Stimulated activated CD8-positive, alpha-beta memory T cell treated with anti-CD3 and anti-CD28 coated beads, Interleukin-2, amount 100 ng/mL, for 48 hours (primary cell): Measurements from ENCODE around the gene C4orf50.
"Not testable (repeated sequence)": the region's sequence is repeated elsewhere in the genome, so short reads cannot be mapped to it uniquely, and the experiment has no call there.

ENCODE experiments used
- DNase-seq, 2 donors: peaks; one replicate each; pipeline ENCODE4 v3.0.0-alpha.2; 2020; ENCODE audit warnings: low read depth in 2 of 2

C4orf50 gene

DNA sequence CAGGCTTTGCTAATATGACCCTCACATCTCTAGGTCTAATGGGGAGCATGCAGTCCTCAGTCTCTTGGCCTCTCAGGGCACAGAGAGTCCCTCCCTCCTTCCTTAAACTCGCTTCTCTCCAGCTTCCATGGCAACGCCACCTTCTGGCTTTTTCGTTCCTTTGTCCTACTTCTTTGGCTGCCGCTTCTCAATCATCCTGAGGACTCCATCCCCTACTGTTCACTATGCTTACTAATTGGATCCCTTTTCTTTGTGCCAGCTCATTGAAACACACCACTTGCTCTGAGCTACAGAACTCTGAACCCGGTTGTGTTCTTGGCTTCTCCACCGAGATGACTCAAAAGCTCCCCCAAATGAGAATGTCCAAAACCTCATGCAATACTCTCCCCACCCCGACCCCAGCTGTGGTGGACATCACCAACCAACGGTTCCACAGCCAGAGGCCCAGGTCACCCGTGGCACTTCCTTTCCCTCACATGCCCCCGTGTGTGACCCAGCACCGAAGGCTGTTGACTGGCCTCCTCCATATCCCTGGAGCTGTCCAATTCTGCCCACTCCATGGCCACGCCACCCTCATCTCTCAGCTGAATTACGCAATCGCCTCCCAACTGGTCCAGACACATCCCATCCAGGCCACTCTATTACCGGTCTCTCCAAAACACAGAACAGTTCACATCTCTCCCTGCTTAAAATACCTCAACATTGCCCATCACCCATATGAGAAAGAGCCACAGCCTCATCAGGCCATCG is 160.0 kb downstream of the C4orf50 start:
- DNase-seq = no peak

DNA sequence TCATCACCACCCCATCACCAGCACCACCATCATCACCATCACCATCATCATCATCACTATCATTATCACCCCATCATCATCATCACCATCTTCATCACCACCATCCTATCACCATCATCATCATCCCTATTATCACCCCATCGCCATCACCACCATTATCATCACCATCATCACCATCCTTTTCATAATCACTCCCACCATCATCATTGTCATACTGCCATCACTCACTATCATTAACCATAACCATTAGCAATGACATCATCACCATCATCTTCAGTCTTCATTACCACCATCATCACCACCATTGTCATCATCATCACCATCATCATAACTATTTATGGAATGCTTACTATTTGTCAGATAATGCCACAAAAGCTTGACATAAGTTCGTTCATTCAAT is 161.0 kb downstream of the C4orf50 start:
- no peak for DNase-seq

DNA sequence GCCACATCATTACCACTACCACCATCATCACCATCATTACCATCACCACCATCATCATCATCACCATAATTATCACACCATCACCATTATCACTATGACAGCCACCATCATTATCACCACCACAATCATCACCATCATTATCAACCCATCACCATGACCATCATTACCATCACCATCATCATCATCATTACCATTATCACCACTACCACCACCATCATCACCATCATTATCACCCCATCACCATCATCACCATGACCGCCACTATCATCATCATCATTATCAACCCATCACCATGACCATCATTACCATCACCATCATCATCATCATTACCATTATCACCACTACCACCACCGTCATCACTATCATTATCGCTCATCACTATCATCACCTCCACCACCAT is 161.9 kb downstream of the C4orf50 start:
- DNase-seq = not testable (repeated sequence)

DNA sequence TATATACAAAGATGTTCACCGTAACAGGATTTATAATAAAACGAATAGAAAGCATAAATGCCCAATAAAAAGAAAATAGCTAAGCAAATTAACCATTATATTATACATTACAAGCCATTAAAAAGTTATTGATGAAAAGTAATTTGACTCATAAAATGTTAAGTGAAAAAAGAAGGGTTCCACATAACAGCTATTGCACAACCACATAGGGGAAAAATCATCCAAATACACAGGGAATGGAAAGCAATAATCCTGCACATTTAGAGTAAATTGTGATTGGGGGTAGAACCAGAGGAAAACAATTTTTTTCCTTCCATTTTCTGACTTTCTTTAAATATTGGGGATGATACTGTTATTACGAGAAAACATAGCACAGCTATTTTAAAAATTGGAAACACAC is 163.3 kb downstream of the C4orf50 start:
- DNase-seq = no peak

GRCh38 chr4:5852523-5853202 is 165.6 kb downstream of the C4orf50 start:
- no peak for DNase-seq

GRCh38 chr4:5851637-5852301 is 166.5 kb downstream of the C4orf50 start:
- no peak for DNase-seq
